Tibial nerve (tissue), 4 donors: ENCODE measurements around the gene PDZD2. TPM values are rescaled to one million over a fixed set of nuclear protein-coding genes. Genes with fewer than 3 reads are reported as not detected.

Source experiments
- DNase-seq, 2 donors: peaks; one replicate each; pipeline ENCODE4 v3.0.0-alpha.2; 2019; ENCODE audit warnings: low spot score in 2 of 2
- H3K27ac ChIP-seq, 4 donors: fragments of 200-600 bp; sonication (generic) in 3 of 4; one replicate each; pipeline ENCODE4 v1.5.1; 2017 to 2019; ENCODE audit warnings: mild to moderate bottlenecking in 1 of 4
- H3K27me3 ChIP-seq, 2 donors: fragments of 200-600 bp; sonication (generic) in 1 of 2; one replicate each; pipeline versions ENCODE4 v1.5.1 to v1.6.0; 2017 to 2019
- H3K36me3 ChIP-seq, 3 donors: fragments of 200-600 bp; sonication (generic); one replicate each; pipeline ENCODE4 v1.5.1; 2018 to 2019
- H3K4me1 ChIP-seq, 4 donors: fragments of 200-600 bp; sonication (generic) in 3 of 4; one replicate each; pipeline ENCODE4 v1.5.1; 2017 to 2019
- H3K4me3 ChIP-seq, 4 donors: fragments of 200-600 bp; sonication (generic) in 3 of 4; one replicate each; pipeline ENCODE4 v1.5.1; 2017 to 2019; ENCODE audit warnings: mild to moderate bottlenecking in 1 of 4, moderate library complexity in 1 of 4
- H3K9me3 ChIP-seq, 4 donors: fragments of 200-600 bp; sonication (generic) in 3 of 4; one replicate each; pipeline ENCODE4 v1.5.1; 2017 to 2019
- CTCF ChIP-seq, 5 experiments: fragments of 200-600 bp in 3 of 5; fragments of 450-650 bp in 2 of 5; sonication (generic) in 3 of 5; IDR thresholded peaks; one replicate each; pipeline ENCODE4 v1.5.1; 2016 to 2019; ENCODE audit warnings: antibody characterized with exemption in 5 of 5, mild to moderate bottlenecking in 3 of 5, moderate library complexity in 2 of 5
- EP300 ChIP-seq, 2 donors: sonication (generic); formaldehyde crosslinking; IDR thresholded peaks; one replicate each; pipeline ENCODE4 v1.6.1; 2017; ENCODE audit warnings: antibody characterized with exemption in 2 of 2, mild to moderate bottlenecking in 1 of 2
- POLR2A ChIP-seq, 2 donors: fragments of 450-650 bp; IDR thresholded peaks; one replicate each; pipeline ENCODE4 v1.6.1; 2017; ENCODE audit warnings: antibody characterized with exemption in 2 of 2, mild to moderate bottlenecking in 2 of 2, moderate library complexity in 2 of 2
- WGBS, 2 donors: methylation state at CpG; one replicate each; pipeline ENCODE4 v1.1.5; 2018; 5-methylcytosine and 5-hydroxymethylcytosine counted together
- total RNA-seq, 4 donors: library from RNA; depleted of rRNA; stranded (reverse); fragments of >200 nt; gene quantifications; one replicate each; pipeline ENCODE4 v1.1.0, GENCODE V29; 2016

The PDZD2 gene
- total RNA-seq, 4 donors from 2014 or later = 102 to 153 (median 117) TPM

- Histone ChIP-seq H3K4me3 (no peak overlapping the region), H3K4me1 (no peaks in the 10 kb centered on the region), H3K9me3 (no peaks in the 10 kb centered on the region), H3K27me3 (no peaks in the 10 kb centered on the region), H3K36me3 (no peaks in the 10 kb centered on the region), H3K27ac (no peak overlapping the region)
- WGBS, 2 donors = 88 to 100% methylated on average over 1 of the region's 1 CpG
- TF ChIP-seq CTCF (IDR thresholded peaks at IDR 0.05) = no peak
- no peak for TF ChIP-seq EP300 (IDR thresholded peaks at IDR 0.05)
- no peak for TF ChIP-seq POLR2A (IDR thresholded peaks at IDR 0.05)
- no peak for DNase-seq
These were observed 81.1 kb downstream of the PDZD2 start for GRCh38 chr5:31720004-31720403.

- no peak for DNase-seq
- no peak for TF ChIP-seq EP300 (IDR thresholded peaks at IDR 0.05)
- TF ChIP-seq POLR2A (IDR thresholded peaks at IDR 0.05) = no peak
- TF ChIP-seq CTCF (IDR thresholded peaks at IDR 0.05) = no peak
- Histone ChIP-seq H3K9me3 (no peaks in the 10 kb centered on the region), H3K27me3 (no peaks in the 10 kb centered on the region), H3K4me1 (no peaks in the 10 kb centered on the region), H3K27ac (no peak overlapping the region), H3K36me3 (no peaks in the 10 kb centered on the region), H3K4me3 (no peak overlapping the region)
- 84 to 85% methylated on average over 4 of the region's 4 CpGs for WGBS, 2 donors
These were observed 81.9 kb downstream of the PDZD2 start for GRCh38 chr5:31720811-31721345.

GRCh38 chr5:31722111-31722510, 83.2 kb downstream of the PDZD2 start:
- DNase-seq = no peak
- Histone ChIP-seq H3K4me3 (no peak overlapping the region), H3K9me3 (no peaks in the 10 kb centered on the region), H3K4me1 (no peaks in the 10 kb centered on the region), H3K36me3 (no peaks in the 10 kb centered on the region), H3K27me3 (no peaks in the 10 kb centered on the region), H3K27ac (no peak overlapping the region)
- no peak for TF ChIP-seq POLR2A (IDR thresholded peaks at IDR 0.05)
- TF ChIP-seq CTCF (IDR thresholded peaks at IDR 0.05) = no peak
- TF ChIP-seq EP300 (IDR thresholded peaks at IDR 0.05) = no peak
- WGBS, 2 donors = 75 to 84% methylated on average over 4 of the region's 4 CpGs

- 97 to 98% methylated on average over 10 of the region's 10 CpGs for WGBS, 2 donors
- no peak for DNase-seq
- Histone ChIP-seq H3K9me3 (no peaks in the 10 kb centered on the region), H3K27ac (no peak overlapping the region), H3K4me3 (no peak overlapping the region), H3K4me1 (no peaks in the 10 kb centered on the region), H3K27me3 (no peaks in the 10 kb centered on the region), H3K36me3 (no peaks in the 10 kb centered on the region)
- TF ChIP-seq POLR2A (IDR thresholded peaks at IDR 0.05) (no peak), CTCF (IDR thresholded peaks at IDR 0.05) (no peak), EP300 (IDR thresholded peaks at IDR 0.05) (no peak)
These were observed 87.1 kb downstream of the PDZD2 start for GRCh38 chr5:31725996-31726395.

- Histone ChIP-seq H3K27me3 (no peaks in the 10 kb centered on the region), H3K4me1 (no peaks in the 10 kb centered on the region), H3K4me3 (no peak overlapping the region), H3K27ac (no peak overlapping the region), H3K36me3 (no peaks in the 10 kb centered on the region), H3K9me3 (no peaks in the 10 kb centered on the region)
- TF ChIP-seq CTCF (IDR thresholded peaks at IDR 0.05) (no peak), EP300 (IDR thresholded peaks at IDR 0.05) (no peak), POLR2A (IDR thresholded peaks at IDR 0.05) (no peak)
- WGBS, 2 donors = 89% methylated on average over 7 of the region's 7 CpGs
- no peak for DNase-seq
These were observed 88.0 kb downstream of the PDZD2 start for GRCh38 chr5:31726952-31727351.
